CD4-positive, alpha-beta T cell (primary cell): ENCODE measurements around the gene MLXIP. TPM values are rescaled to one million over a fixed set of nuclear protein-coding genes. Genes with fewer than 3 reads are reported as not detected.

Experiments
- ATAC-seq: fragments of 200-7000 bp; cut with Tn5 transposase; one replicate; pipeline ENCODE4 v1.10.0; 2022; ENCODE audit warnings: mild to moderate bottlenecking; ENCODE audit not compliant: poor library complexity
- CTCF ChIA-PET: fragments of 350-600 bp; sonication (Branson Sonifier 250); formaldehyde crosslinking; loops from one replicate; lab custom pipeline; 2021; ENCODE audit warnings: antibody characterized with exemption, inconsistent platforms; lab: Charles Lee
- POLR2A ChIA-PET: fragments of 350-600 bp; sonication (Branson Sonifier 250); formaldehyde crosslinking; loops from one replicate; lab custom pipeline; 2021; ENCODE audit warnings: antibody characterized with exemption, inconsistent platforms; lab: Charles Lee
- DNase-seq, 14 experiments: peaks; one replicate each; pipeline ENCODE4 v3.0.0-alpha.2; 2013 to 2020; ENCODE audit warnings: mixed read lengths in 2 of 14
- H3K27ac ChIP-seq, 2 donors: one replicate each; pipeline versions ENCODE4 v1.5.1 to v1.7.0; 2013; ENCODE audit warnings: low read length in 2 of 2, low read depth in 1 of 2, mild to moderate bottlenecking in 1 of 2
- H3K27me3 ChIP-seq, 2 experiments: 1 replicate in 1 of 2; 2 replicates in 1 of 2; pipeline versions ENCODE4 v1.6.1 to v1.7.0; 2013; ENCODE audit warnings: low read length in 2 of 2, control low read depth in 1 of 2, mild to moderate bottlenecking in 1 of 2, moderate library complexity in 1 of 2; ENCODE audit not compliant: insufficient read depth in 2 of 2, control insufficient read depth in 1 of 2
- H3K36me3 ChIP-seq: one replicate; pipeline ENCODE4 v1.6.1; 2013; ENCODE audit warnings: low read length, control low read depth; ENCODE audit not compliant: insufficient read depth
- H3K4me1 ChIP-seq: one replicate; pipeline ENCODE4 v1.6.1; 2013; ENCODE audit warnings: low read length, control low read depth; ENCODE audit not compliant: insufficient read depth
- H3K4me3 ChIP-seq: one replicate; pipeline ENCODE4 v1.5.1; 2013; ENCODE audit warnings: mild to moderate bottlenecking, low read length, moderate library complexity
- H3K9me3 ChIP-seq, 2 experiments: 1 replicate in 1 of 2; 2 replicates in 1 of 2; pipeline versions ENCODE4 v1.6.1 to v1.7.0; 2013; ENCODE audit warnings: low read length in 2 of 2, mild to moderate bottlenecking in 2 of 2, control low read depth in 1 of 2, moderate library complexity in 1 of 2; ENCODE audit not compliant: control insufficient read depth in 1 of 2, insufficient read depth in 1 of 2
- H3K27ac Mint-ChIP-seq: one replicate; pipeline ENCODE4 v1.8.0; 2020; ENCODE audit warnings: mixed read lengths
- H3K27me3 Mint-ChIP-seq: one replicate; pipeline ENCODE4 v1.8.0; 2021; ENCODE audit warnings: mixed read lengths
- H3K36me3 Mint-ChIP-seq: one replicate; pipeline ENCODE4 v1.8.0; 2021; ENCODE audit warnings: low read depth, mixed read lengths
- H3K4me1 Mint-ChIP-seq: one replicate; pipeline ENCODE4 v1.8.0; 2021; ENCODE audit warnings: low read depth, mixed read lengths
- H3K4me3 Mint-ChIP-seq: one replicate; pipeline ENCODE4 v1.8.0; 2020; ENCODE audit warnings: mild to moderate bottlenecking, mixed read lengths
- H3K9me3 Mint-ChIP-seq: one replicate; pipeline ENCODE4 v1.8.0; 2020; ENCODE audit warnings: mixed read lengths
- intact Hi-C, 2 experiments: fragments of 100-400 bp; cut with DNase I in 1 of 2; cut with micrococcal nuclease in 1 of 2; formaldehyde crosslinking; loops; one replicate each; pipeline versions ENCODE4 v1.15.1 to v1.9.0; 2023 to 2025; cut with DNase I, micrococcal nuclease
- total RNA-seq, 174 experiments: library from RNA in 2 of 174; stranded (reverse) in 2 of 174; gene quantifications; one replicate each; pipeline ENCODE4 v1.2.3 and lab custom pipeline; 2021 to 2026
- TF ChIP-seq, protein P1 (sequence below): fragments of 200-600 bp; IDR thresholded peaks from one replicate; pipeline ENCODE4 v1.8.0; 2022; ENCODE audit warnings: antibody characterized with exemption, mild to moderate bottlenecking

MLXIP gene
- total RNA-seq, 2 experiments from 2014 or later = 98.0 to 99.3 TPM

DNA sequence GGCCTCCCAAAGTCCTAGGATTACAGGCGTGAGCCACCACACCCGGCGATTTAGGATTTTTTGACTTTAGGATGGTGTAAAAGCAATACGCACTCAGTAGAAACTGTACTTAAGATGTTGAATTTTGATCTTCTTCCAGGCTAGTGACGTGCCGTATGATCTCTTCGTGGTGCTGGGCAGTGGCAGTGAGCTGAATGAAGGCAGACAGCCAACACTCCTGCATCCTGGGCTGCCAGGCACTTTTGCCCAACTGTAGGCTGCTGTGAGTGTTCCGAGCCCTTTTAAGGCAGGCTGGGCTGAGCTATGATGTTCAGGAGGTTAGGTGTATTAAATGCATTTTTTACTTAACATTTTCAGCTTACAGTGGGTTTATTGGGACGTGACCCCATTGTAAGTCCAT lies 74.2 kb downstream of the MLXIP start:
- Histone ChIP-seq H3K9me3 (no peaks in the 10 kb centered on the region), H3K36me3 (no peaks in the 10 kb centered on the region), H3K27me3 (no peaks in the 10 kb centered on the region), H3K27ac (no peak overlapping the region), H3K4me1 (no peaks in the 10 kb centered on the region), H3K4me3 (no peak overlapping the region)
- H3K9me3 Mint-ChIP-seq = no peaks in the 10 kb centered on the region
- CTCF ChIA-PET = no interaction called here
- H3K4me1 Mint-ChIP-seq = no peaks in the 10 kb centered on the region
- no peak overlapping the region for H3K27ac Mint-ChIP-seq
- H3K4me3 Mint-ChIP-seq = no peak overlapping the region
- TF ChIP-seq, protein P1, sequence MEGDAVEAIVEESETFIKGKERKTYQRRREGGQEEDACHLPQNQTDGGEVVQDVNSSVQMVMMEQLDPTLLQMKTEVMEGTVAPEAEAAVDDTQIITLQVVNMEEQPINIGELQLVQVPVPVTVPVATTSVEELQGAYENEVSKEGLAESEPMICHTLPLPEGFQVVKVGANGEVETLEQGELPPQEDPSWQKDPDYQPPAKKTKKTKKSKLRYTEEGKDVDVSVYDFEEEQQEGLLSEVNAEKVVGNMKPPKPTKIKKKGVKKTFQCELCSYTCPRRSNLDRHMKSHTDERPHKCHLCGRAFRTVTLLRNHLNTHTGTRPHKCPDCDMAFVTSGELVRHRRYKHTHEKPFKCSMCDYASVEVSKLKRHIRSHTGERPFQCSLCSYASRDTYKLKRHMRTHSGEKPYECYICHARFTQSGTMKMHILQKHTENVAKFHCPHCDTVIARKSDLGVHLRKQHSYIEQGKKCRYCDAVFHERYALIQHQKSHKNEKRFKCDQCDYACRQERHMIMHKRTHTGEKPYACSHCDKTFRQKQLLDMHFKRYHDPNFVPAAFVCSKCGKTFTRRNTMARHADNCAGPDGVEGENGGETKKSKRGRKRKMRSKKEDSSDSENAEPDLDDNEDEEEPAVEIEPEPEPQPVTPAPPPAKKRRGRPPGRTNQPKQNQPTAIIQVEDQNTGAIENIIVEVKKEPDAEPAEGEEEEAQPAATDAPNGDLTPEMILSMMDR = no peak
- POLR2A ChIA-PET = no interaction called here
- no peak for ATAC-seq
- intact Hi-C loops = no loop called here
- no peaks in the 10 kb centered on the region for H3K27me3 Mint-ChIP-seq
- H3K36me3 Mint-ChIP-seq = no peaks in the 10 kb centered on the region
- no peak for DNase-seq

DNA sequence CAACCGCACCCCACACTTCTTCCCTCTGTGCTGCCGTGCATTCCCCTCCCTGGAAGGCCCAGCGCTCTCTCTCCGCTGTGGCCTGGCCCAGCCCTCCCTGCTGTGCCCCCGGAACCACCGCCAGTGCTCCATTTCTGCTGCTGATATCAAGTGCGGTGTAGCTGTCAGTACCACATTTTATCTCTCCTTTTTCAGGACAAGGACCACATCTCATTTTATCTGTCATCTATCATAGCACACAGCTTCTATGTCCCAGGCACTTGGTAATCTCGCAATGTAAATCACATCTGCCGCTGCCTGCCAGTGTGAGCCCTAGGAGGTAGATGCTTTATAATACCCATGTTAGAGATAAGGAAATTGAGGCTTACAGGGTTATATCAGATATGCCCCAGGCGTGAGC lies 77.1 kb downstream of the MLXIP start:
- Mint-ChIP-seq H3K27ac (no peak overlapping the region), H3K36me3 (no peaks in the 10 kb centered on the region), H3K4me3 (no peak overlapping the region), H3K9me3 (no peaks in the 10 kb centered on the region), H3K27me3 (no peaks in the 10 kb centered on the region), H3K4me1 (no peaks in the 10 kb centered on the region)
- no peaks in the 10 kb centered on the region for H3K9me3 ChIP-seq
- no peaks in the 10 kb centered on the region for H3K4me1 ChIP-seq
- DNase-seq (no peak), ATAC-seq (no peak)
- H3K27me3 ChIP-seq = no peaks in the 10 kb centered on the region
- intact Hi-C loops = no loop called here
- no peak overlapping the region for H3K4me3 ChIP-seq
- H3K36me3 ChIP-seq = no peaks in the 10 kb centered on the region
- TF ChIP-seq, protein P1 = no peak
- CTCF ChIA-PET = no interaction called here
- no peak overlapping the region for H3K27ac ChIP-seq
- POLR2A ChIA-PET = no interaction called here

GRCh38 chr12:122158700-122159285 lies 80.2 kb downstream of the MLXIP start:
- TF ChIP-seq, protein P1 = no peak
- CTCF ChIA-PET = no interaction called here
- H3K9me3 Mint-ChIP-seq = no peaks in the 10 kb centered on the region
- H3K27ac Mint-ChIP-seq = no peak overlapping the region
- intact Hi-C loops = no loop called here
- H3K4me1 Mint-ChIP-seq = no peaks in the 10 kb centered on the region
- ATAC-seq (no peak), DNase-seq (no peak)
- no peaks in the 10 kb centered on the region for H3K27me3 ChIP-seq
- no peak overlapping the region for H3K4me3 Mint-ChIP-seq
- peaks cover 4% of the 10 kb centered on the region for H3K4me1 ChIP-seq
- no peaks in the 10 kb centered on the region for H3K36me3 Mint-ChIP-seq
- no peak overlapping the region for H3K4me3 ChIP-seq
- no peaks in the 10 kb centered on the region for H3K27me3 Mint-ChIP-seq
- H3K36me3 ChIP-seq = no peaks in the 10 kb centered on the region
- H3K27ac ChIP-seq = no peak overlapping the region
- POLR2A ChIA-PET = interaction anchor here (0.6 kb wide), 1 partner anchor 251 kb away, joined by 4 read pairs; no protein-coding TSS in a partner anchor
- no peaks in the 10 kb centered on the region for H3K9me3 ChIP-seq
